H1 (cell line): ENCODE measurements around the gene GCH1. TPM values are rescaled to one million over a fixed set of nuclear protein-coding genes. Genes with fewer than 3 reads are reported as not detected.

Source experiments
- CTCF ChIA-PET: fragments of 300-600 bp; sonication (Branson Sonifier 250); formaldehyde crosslinking; loops from one replicate; lab custom pipeline; 2021; ENCODE audit not compliant: partially characterized antibody; lab: Charles Lee
- POLR2A ChIA-PET: fragments of 300-600 bp; sonication (Branson Sonifier 250); formaldehyde crosslinking; loops from one replicate; lab custom pipeline; 2021; ENCODE audit warnings: inconsistent platforms; ENCODE audit not compliant: partially characterized antibody; lab: Charles Lee
- DNase-seq, 2 experiments: peaks; one replicate each; pipeline versions ENCODE4 v3.0.0 to v3.0.0-alpha.2; 2010 to 2022; ENCODE audit warnings: low spot score in 2 of 2, low read depth in 1 of 2, mixed read lengths in 1 of 2
- FAIRE-seq: peaks from 2 replicates; lab custom pipeline; 2011; peaks lifted over from hg19 to GRCh38; lab: Jason Lieb, UNC
- H2AFZ ChIP-seq: 2 replicates; pipeline ENCODE4 v1.8.1; 2012; ENCODE audit warnings: low read length, inconsistent platforms
- H2AK5ac ChIP-seq: 2 replicates; pipeline ENCODE4 v1.6.1; 2013; ENCODE audit warnings: low read depth, low read length
- H2BK120ac ChIP-seq: replicated peaks from 2 replicates; pipeline ENCODE3; 2013; ENCODE audit warnings: low read depth, low read length, inconsistent platforms
- H2BK12ac ChIP-seq: 2 replicates; pipeline ENCODE4 v1.6.1; 2013; ENCODE audit warnings: low read depth, low read length
- H2BK15ac ChIP-seq: 2 replicates; pipeline ENCODE4 v1.6.1; 2013; ENCODE audit warnings: low read length
- H2BK20ac ChIP-seq: 2 replicates; pipeline ENCODE4 v1.6.1; 2013; ENCODE audit warnings: low read length
- H2BK5ac ChIP-seq: 2 replicates; pipeline ENCODE4 v1.6.1; 2013; ENCODE audit warnings: low read depth, low read length
- H3K14ac ChIP-seq: 2 replicates; pipeline ENCODE4 v1.6.1; 2013; ENCODE audit warnings: inconsistent platforms; ENCODE audit not compliant: insufficient read length
- H3K18ac ChIP-seq: 2 replicates; pipeline ENCODE4 v1.6.1; 2013; ENCODE audit warnings: low read length; ENCODE audit errors: extremely low read depth
- H3K23ac ChIP-seq: 2 replicates; pipeline ENCODE4 v1.6.1; 2013; ENCODE audit warnings: inconsistent platforms; ENCODE audit not compliant: insufficient read length
- H3K23me2 ChIP-seq: 2 replicates; pipeline ENCODE4 v1.6.1; 2013; ENCODE audit warnings: low read depth, low read length
- H3K27ac ChIP-seq: 2 replicates; pipeline ENCODE4 v1.6.1; 2011; ENCODE audit warnings: low read depth, low read length, inconsistent platforms
- H3K27me3 ChIP-seq, 4 experiments: replicated peaks in 1 of 4; 1 replicate in 1 of 4; 2 replicates in 3 of 4; pipeline versions ENCODE4 v1.6.1 to v1.8.1; 2011 to 2013; ENCODE audit warnings: low read length in 3 of 4, mild to moderate bottlenecking in 3 of 4, inconsistent platforms in 2 of 4, mixed read lengths in 2 of 4, moderate library complexity in 1 of 4; ENCODE audit not compliant: control insufficient read depth in 3 of 4, insufficient read depth in 3 of 4; ENCODE audit errors: extremely low read depth in 1 of 4
- H3K36me3 ChIP-seq, 4 experiments: 2 replicates each; pipeline versions ENCODE4 v1.6.1 to v1.8.1; 2011 to 2013; ENCODE audit warnings: mild to moderate bottlenecking in 4 of 4, low read length in 3 of 4, moderate library complexity in 2 of 4, control low read depth in 1 of 4, inconsistent platforms in 1 of 4; ENCODE audit not compliant: insufficient read depth in 4 of 4, control insufficient read depth in 2 of 4
- H3K4ac ChIP-seq: replicated peaks from 2 replicates; pipeline ENCODE3; 2013; ENCODE audit warnings: low read length, low read depth, mixed read lengths, inconsistent platforms; ENCODE audit not compliant: insufficient read length
- H3K4me1 ChIP-seq, 4 experiments: replicated peaks in 1 of 4; 1 replicate in 1 of 4; 2 replicates in 3 of 4; pipeline versions ENCODE4 v1.6.1 to v1.8.1; 2011 to 2013; ENCODE audit warnings: low read length in 3 of 4, inconsistent platforms in 2 of 4, mixed read lengths in 1 of 4; ENCODE audit not compliant: insufficient read depth in 4 of 4, control insufficient read depth in 3 of 4
- H3K4me2 ChIP-seq, 2 experiments: 2 replicates each; pipeline versions ENCODE4 v1.6.1 to v1.8.1; 2011 to 2013; ENCODE audit warnings: low read depth in 2 of 2, low read length in 2 of 2, control low read depth in 1 of 2, inconsistent platforms in 1 of 2, mild to moderate bottlenecking in 1 of 2; ENCODE audit not compliant: insufficient read depth in 1 of 2
- H3K4me3 ChIP-seq, 4 experiments: fragments of 200-600, 300-600 bp in 1 of 4; sonication (generic), shearing (Covaris generic), sonication (Bioruptor Twin) in 1 of 4; 2 replicates each; pipeline versions ENCODE4 v1.5.1 to v1.8.1; 2011 to 2016; ENCODE audit warnings: low read length in 4 of 4, low read depth in 3 of 4, control low read depth in 2 of 4, inconsistent platforms in 2 of 4, mild to moderate bottlenecking in 2 of 4, mixed read lengths in 1 of 4, moderate library complexity in 1 of 4; ENCODE audit not compliant: insufficient read depth in 2 of 4; ENCODE audit errors: extremely low read depth in 1 of 4
- H3K56ac ChIP-seq: replicated peaks from 2 replicates; pipeline ENCODE3; 2013; ENCODE audit warnings: low read depth, mild to moderate bottlenecking, mixed read lengths, low read length, inconsistent platforms; ENCODE audit not compliant: insufficient read length
- H3K79me1 ChIP-seq: 2 replicates; pipeline ENCODE4 v1.6.1; 2013; ENCODE audit warnings: low read depth, low read length, control low read depth
- H3K79me2 ChIP-seq, 2 experiments: 2 replicates each; pipeline versions ENCODE4 v1.6.1 to v1.8.1; 2012 to 2013; ENCODE audit warnings: low read length in 2 of 2, mild to moderate bottlenecking in 2 of 2, inconsistent platforms in 1 of 2; ENCODE audit not compliant: insufficient read depth in 2 of 2, control insufficient read depth in 1 of 2
- H3K9ac ChIP-seq, 4 experiments: replicated peaks in 1 of 4; 1 replicate in 1 of 4; 2 replicates in 3 of 4; pipeline versions ENCODE4 v1.6.1 to v1.8.1; 2011 to 2013; ENCODE audit warnings: low read depth in 3 of 4, low read length in 3 of 4, control low read depth in 2 of 4, mild to moderate bottlenecking in 2 of 4, moderate library complexity in 2 of 4, inconsistent platforms in 1 of 4; ENCODE audit errors: extremely low read depth in 1 of 4
- H3K9me3 ChIP-seq, 2 experiments: 2 replicates each; pipeline versions ENCODE4 v1.6.1 to v1.8.1; 2012 to 2013; ENCODE audit warnings: mild to moderate bottlenecking in 2 of 2, moderate library complexity in 2 of 2, control low read depth in 1 of 2, inconsistent platforms in 1 of 2, low read depth in 1 of 2, low read length in 1 of 2, mixed read lengths in 1 of 2; ENCODE audit not compliant: insufficient read depth in 2 of 2
- H4K20me1 ChIP-seq, 2 experiments: replicated peaks in 1 of 2; 2 replicates each; pipeline versions ENCODE3 to v1.8.1; 2011 to 2013; ENCODE audit warnings: inconsistent platforms in 2 of 2, low read length in 2 of 2, mild to moderate bottlenecking in 1 of 2; ENCODE audit not compliant: insufficient read depth in 2 of 2, control insufficient read depth in 1 of 2
- H4K5ac ChIP-seq: 2 replicates; pipeline ENCODE4 v1.6.1; 2013; ENCODE audit warnings: low read length, low read depth, mixed read lengths, inconsistent platforms; ENCODE audit not compliant: insufficient read length
- H4K8ac ChIP-seq: 2 replicates; pipeline ENCODE4 v1.8.0; 2013; ENCODE audit warnings: mild to moderate bottlenecking, moderate library complexity, low read length, inconsistent platforms; ENCODE audit not compliant: insufficient read depth; ENCODE audit errors: extremely low read depth
- H4K91ac ChIP-seq: replicated peaks from 2 replicates; pipeline ENCODE3; 2013; ENCODE audit warnings: low read length, mixed read lengths, inconsistent platforms; ENCODE audit not compliant: insufficient read length
- ATF3 ChIP-seq: IDR thresholded peaks from 2 replicates; pipeline ENCODE4 v1.6.1; 2011; ENCODE audit warnings: low read depth, mild to moderate bottlenecking, low read length; ENCODE audit not compliant: insufficient read depth
- CBX5 ChIP-seq: fragments of 300-800, 300-1000 bp; sonication (generic); IDR thresholded peaks from 2 replicates; pipeline ENCODE4 v1.7.1; 2016; ENCODE audit warnings: antibody characterized with exemption, low read length, low read depth
- CBX8 ChIP-seq: fragments of 300-800, 300-1000 bp; sonication (generic); IDR thresholded peaks from 2 replicates; pipeline ENCODE4 v1.7.1; 2016; ENCODE audit warnings: low read depth, low read length, borderline replicate concordance
- EP300 ChIP-seq, 2 experiments: IDR thresholded peaks; 1 replicate in 1 of 2; 2 replicates in 1 of 2; pipeline ENCODE4 v1.6.1; 2011 to 2012; ENCODE audit warnings: low read depth in 2 of 2, low read length in 2 of 2, mild to moderate bottlenecking in 2 of 2, borderline replicate concordance in 1 of 2, inconsistent platforms in 1 of 2, moderate library complexity in 1 of 2
- GABPA ChIP-seq: IDR thresholded peaks from 2 replicates; pipeline ENCODE4 v1.6.1; 2011; ENCODE audit warnings: mild to moderate bottlenecking, low read length, moderate library complexity, borderline replicate concordance; ENCODE audit not compliant: insufficient read depth
- JUND ChIP-seq: IDR thresholded peaks from 2 replicates; pipeline ENCODE4 v1.6.1; 2011; ENCODE audit warnings: mild to moderate bottlenecking, improper control_type of control experiment, low read length
- PHF8 ChIP-seq: fragments of 200-600 bp; sonication (generic); conservative IDR thresholded peaks from 2 replicates; pipeline ENCODE4 v1.7.1; 2012; ENCODE audit warnings: low read depth, mild to moderate bottlenecking, inconsistent platforms, low read length, moderate library complexity
- RXRA ChIP-seq: IDR thresholded peaks from 2 replicates; pipeline ENCODE4 v1.6.1; 2011; ENCODE audit warnings: low read depth, mild to moderate bottlenecking, low read length, moderate library complexity; ENCODE audit not compliant: insufficient read depth
- USF2 ChIP-seq: IDR thresholded peaks from 2 replicates; pipeline ENCODE4 v1.6.1; 2011; ENCODE audit warnings: low read length, improper control_type of control experiment
- WGBS, 2 experiments: shearing (Covaris generic) in 1 of 2; methylation state at CpG; one replicate each; pipeline versions ENCODE4 v1.1.6 to v1.1.7; 2013 to 2015; ENCODE audit warnings: low lambda C conversion rate in 2 of 2, mixed read lengths in 2 of 2, inconsistent platforms in 1 of 2, low coverage in 1 of 2, missing lambda C conversion rate in 1 of 2; ENCODE audit not compliant: insufficient replicate concordance in 2 of 2, insufficient coverage in 1 of 2, insufficient read length in 1 of 2; ENCODE audit errors: extremely low coverage in 1 of 2, missing lambda C conversion rate in 1 of 2; 5-methylcytosine and 5-hydroxymethylcytosine counted together
- polyA plus RNA-seq, 7 experiments: library from polyadenylated mRNA; depleted of rRNA in 3 of 7; stranded (reverse) in 5 of 7; unstranded in 2 of 7; fragments of >200 nt in 5 of 7; fragments of 200-250 nt in 2 of 7; gene quantifications; 1 replicate in 5 of 7; 2 replicates in 1 of 7; 4 replicates in 1 of 7; pipeline versions ENCODE4 v1.2.1 to v1.2.3, GENCODE V29; 2011 to 2013; ENCODE audit warnings: missing spikeins in 2 of 7, mixed read lengths in 2 of 7
- total RNA-seq: library from RNA; stranded (reverse); fragmentation: NEBNext Ultra II Directional; extraction: Animal tissue kit (Norgen Biotek cat#: 25700); gene quantifications from 2 replicates; pipeline ENCODE4 v1.2.1, GENCODE V29; 2021

Gene GCH1
- total and polyA plus RNA-seq, 2 of the 8 experiments (the other 6 are each of a cell fraction or from before 2014, with no cell fraction given), result 7.3 to 7.9 TPM

GRCh38 chr14:54805070-54805444 lies 97.6 kb downstream of the GCH1 start:
- DNase-seq (no peak), FAIRE-seq (no peak)
- Histone ChIP-seq H2BK12ac (no peak overlapping the region; the same call in 1 of the 2 replicates), H4K8ac (no peak overlapping the region), H3K36me3 (no peaks in the 10 kb centered on the region), H2AFZ (no peak overlapping the region), H3K18ac (no peak overlapping the region), H4K5ac (no peak overlapping the region), H3K4me3 (no peak overlapping the region), H2BK5ac (no peak overlapping the region), H2BK15ac (no peak overlapping the region), H3K27me3 (no peaks in the 10 kb centered on the region; a peak in 1 of 7 replicates), H3K14ac (no peak overlapping the region), H2BK20ac (no peak overlapping the region), H3K4ac (no peak overlapping the region), H3K79me1 (no peaks in the 10 kb centered on the region), H3K9me3 (no peaks in the 10 kb centered on the region), H4K20me1 (peaks cover 0 to 3% of the 10 kb centered on the region in 2 experiments), H3K4me1 (peaks cover 2 to 15% (median 8%) of the 10 kb centered on the region in 4 experiments; a peak in 5 of 7 replicates), H3K23me2 (no peaks in the 10 kb centered on the region), H2BK120ac (no peak overlapping the region), H2AK5ac (no peak overlapping the region), H3K23ac (no peak overlapping the region), H3K79me2 (no peaks in the 10 kb centered on the region), H4K91ac (no peak overlapping the region), H3K4me2 (no peak overlapping the region), H3K56ac (no peak overlapping the region), H3K27ac (no peak overlapping the region), H3K9ac (no peak overlapping the region)
- 78% methylated on average over 6 of the region's 6 CpGs; no CpG with 5 or more reads in 1 of the 2 experiments for WGBS, 2 experiments
- ChIA-PET CTCF (interaction anchor here (0.8 to 8.3 kb wide), 23 partner anchors 9 to 476 kb away, joined by 3 to 86 read pairs (median 5); partner anchors contain the start of genes GMFB and SAMD4A), POLR2A (interaction anchor here (0.6 to 2.3 kb wide), 5 partner anchors 11 to 248 kb away, joined by 3 to 8 read pairs (median 3); no protein-coding TSS in a partner anchor)
- TF ChIP-seq JUND (no peak), CBX8 (no peak), GABPA (no peak), CBX5 (no peak), PHF8 (no peak), EP300 (IDR thresholded peaks at IDR 0.05; ENCODE audit: borderline replicate concordance in 1 of 2, low read depth in 2 of 2, low read length in 2 of 2) (no peak), USF2 (no peak), RXRA (no peak), ATF3 (no peak)
